H1 (cell line): ENCODE data around the gene ZNF626. TPM values are rescaled to one million over a fixed set of nuclear protein-coding genes. Genes with fewer than 3 reads are reported as not detected.

Source experiments
- CTCF ChIA-PET: fragments of 300-600 bp; sonication (Branson Sonifier 250); formaldehyde crosslinking; loops from one replicate; lab custom pipeline; 2021; ENCODE audit not compliant: partially characterized antibody; lab: Charles Lee
- POLR2A ChIA-PET: fragments of 300-600 bp; sonication (Branson Sonifier 250); formaldehyde crosslinking; loops from one replicate; lab custom pipeline; 2021; ENCODE audit warnings: inconsistent platforms; ENCODE audit not compliant: partially characterized antibody; lab: Charles Lee
- DNase-seq, 2 experiments: peaks; one replicate each; pipeline versions ENCODE4 v3.0.0 to v3.0.0-alpha.2; 2010 to 2022; ENCODE audit warnings: low spot score in 2 of 2, low read depth in 1 of 2, mixed read lengths in 1 of 2
- FAIRE-seq: peaks from 2 replicates; lab custom pipeline; 2011; peaks lifted over from hg19 to GRCh38; lab: Jason Lieb, UNC
- H2AFZ ChIP-seq: 2 replicates; pipeline ENCODE4 v1.8.1; 2012; ENCODE audit warnings: low read length, inconsistent platforms
- H2AK5ac ChIP-seq: 2 replicates; pipeline ENCODE4 v1.6.1; 2013; ENCODE audit warnings: low read depth, low read length
- H2BK120ac ChIP-seq: replicated peaks from 2 replicates; pipeline ENCODE3; 2013; ENCODE audit warnings: low read depth, low read length, inconsistent platforms
- H2BK12ac ChIP-seq: 2 replicates; pipeline ENCODE4 v1.6.1; 2013; ENCODE audit warnings: low read depth, low read length
- H2BK15ac ChIP-seq: 2 replicates; pipeline ENCODE4 v1.6.1; 2013; ENCODE audit warnings: low read length
- H2BK20ac ChIP-seq: 2 replicates; pipeline ENCODE4 v1.6.1; 2013; ENCODE audit warnings: low read length
- H2BK5ac ChIP-seq: 2 replicates; pipeline ENCODE4 v1.6.1; 2013; ENCODE audit warnings: low read depth, low read length
- H3K14ac ChIP-seq: 2 replicates; pipeline ENCODE4 v1.6.1; 2013; ENCODE audit warnings: inconsistent platforms; ENCODE audit not compliant: insufficient read length
- H3K18ac ChIP-seq: 2 replicates; pipeline ENCODE4 v1.6.1; 2013; ENCODE audit warnings: low read length; ENCODE audit errors: extremely low read depth
- H3K23ac ChIP-seq: 2 replicates; pipeline ENCODE4 v1.6.1; 2013; ENCODE audit warnings: inconsistent platforms; ENCODE audit not compliant: insufficient read length
- H3K23me2 ChIP-seq: 2 replicates; pipeline ENCODE4 v1.6.1; 2013; ENCODE audit warnings: low read depth, low read length
- H3K27ac ChIP-seq: 2 replicates; pipeline ENCODE4 v1.6.1; 2011; ENCODE audit warnings: low read depth, low read length, inconsistent platforms
- H3K27me3 ChIP-seq, 4 experiments: replicated peaks in 1 of 4; 1 replicate in 1 of 4; 2 replicates in 3 of 4; pipeline versions ENCODE4 v1.6.1 to v1.8.1; 2011 to 2013; ENCODE audit warnings: low read length in 3 of 4, mild to moderate bottlenecking in 3 of 4, inconsistent platforms in 2 of 4, mixed read lengths in 2 of 4, moderate library complexity in 1 of 4; ENCODE audit not compliant: control insufficient read depth in 3 of 4, insufficient read depth in 3 of 4; ENCODE audit errors: extremely low read depth in 1 of 4
- H3K36me3 ChIP-seq, 4 experiments: 2 replicates each; pipeline versions ENCODE4 v1.6.1 to v1.8.1; 2011 to 2013; ENCODE audit warnings: mild to moderate bottlenecking in 4 of 4, low read length in 3 of 4, moderate library complexity in 2 of 4, control low read depth in 1 of 4, inconsistent platforms in 1 of 4; ENCODE audit not compliant: insufficient read depth in 4 of 4, control insufficient read depth in 2 of 4
- H3K4ac ChIP-seq: replicated peaks from 2 replicates; pipeline ENCODE3; 2013; ENCODE audit warnings: low read length, low read depth, mixed read lengths, inconsistent platforms; ENCODE audit not compliant: insufficient read length
- H3K4me1 ChIP-seq, 4 experiments: replicated peaks in 1 of 4; 1 replicate in 1 of 4; 2 replicates in 3 of 4; pipeline versions ENCODE4 v1.6.1 to v1.8.1; 2011 to 2013; ENCODE audit warnings: low read length in 3 of 4, inconsistent platforms in 2 of 4, mixed read lengths in 1 of 4; ENCODE audit not compliant: insufficient read depth in 4 of 4, control insufficient read depth in 3 of 4
- H3K4me2 ChIP-seq, 2 experiments: 2 replicates each; pipeline versions ENCODE4 v1.6.1 to v1.8.1; 2011 to 2013; ENCODE audit warnings: low read depth in 2 of 2, low read length in 2 of 2, control low read depth in 1 of 2, inconsistent platforms in 1 of 2, mild to moderate bottlenecking in 1 of 2; ENCODE audit not compliant: insufficient read depth in 1 of 2
- H3K4me3 ChIP-seq, 4 experiments: fragments of 200-600, 300-600 bp in 1 of 4; sonication (generic), shearing (Covaris generic), sonication (Bioruptor Twin) in 1 of 4; 2 replicates each; pipeline versions ENCODE4 v1.5.1 to v1.8.1; 2011 to 2016; ENCODE audit warnings: low read length in 4 of 4, low read depth in 3 of 4, control low read depth in 2 of 4, inconsistent platforms in 2 of 4, mild to moderate bottlenecking in 2 of 4, mixed read lengths in 1 of 4, moderate library complexity in 1 of 4; ENCODE audit not compliant: insufficient read depth in 2 of 4; ENCODE audit errors: extremely low read depth in 1 of 4
- H3K56ac ChIP-seq: replicated peaks from 2 replicates; pipeline ENCODE3; 2013; ENCODE audit warnings: low read depth, mild to moderate bottlenecking, mixed read lengths, low read length, inconsistent platforms; ENCODE audit not compliant: insufficient read length
- H3K79me1 ChIP-seq: 2 replicates; pipeline ENCODE4 v1.6.1; 2013; ENCODE audit warnings: low read depth, low read length, control low read depth
- H3K79me2 ChIP-seq, 2 experiments: 2 replicates each; pipeline versions ENCODE4 v1.6.1 to v1.8.1; 2012 to 2013; ENCODE audit warnings: low read length in 2 of 2, mild to moderate bottlenecking in 2 of 2, inconsistent platforms in 1 of 2; ENCODE audit not compliant: insufficient read depth in 2 of 2, control insufficient read depth in 1 of 2
- H3K9ac ChIP-seq, 4 experiments: replicated peaks in 1 of 4; 1 replicate in 1 of 4; 2 replicates in 3 of 4; pipeline versions ENCODE4 v1.6.1 to v1.8.1; 2011 to 2013; ENCODE audit warnings: low read depth in 3 of 4, low read length in 3 of 4, control low read depth in 2 of 4, mild to moderate bottlenecking in 2 of 4, moderate library complexity in 2 of 4, inconsistent platforms in 1 of 4; ENCODE audit errors: extremely low read depth in 1 of 4
- H3K9me3 ChIP-seq, 2 experiments: 2 replicates each; pipeline versions ENCODE4 v1.6.1 to v1.8.1; 2012 to 2013; ENCODE audit warnings: mild to moderate bottlenecking in 2 of 2, moderate library complexity in 2 of 2, control low read depth in 1 of 2, inconsistent platforms in 1 of 2, low read depth in 1 of 2, low read length in 1 of 2, mixed read lengths in 1 of 2; ENCODE audit not compliant: insufficient read depth in 2 of 2
- H4K20me1 ChIP-seq, 2 experiments: replicated peaks in 1 of 2; 2 replicates each; pipeline versions ENCODE3 to v1.8.1; 2011 to 2013; ENCODE audit warnings: inconsistent platforms in 2 of 2, low read length in 2 of 2, mild to moderate bottlenecking in 1 of 2; ENCODE audit not compliant: insufficient read depth in 2 of 2, control insufficient read depth in 1 of 2
- H4K5ac ChIP-seq: 2 replicates; pipeline ENCODE4 v1.6.1; 2013; ENCODE audit warnings: low read length, low read depth, mixed read lengths, inconsistent platforms; ENCODE audit not compliant: insufficient read length
- H4K8ac ChIP-seq: 2 replicates; pipeline ENCODE4 v1.8.0; 2013; ENCODE audit warnings: mild to moderate bottlenecking, moderate library complexity, low read length, inconsistent platforms; ENCODE audit not compliant: insufficient read depth; ENCODE audit errors: extremely low read depth
- H4K91ac ChIP-seq: replicated peaks from 2 replicates; pipeline ENCODE3; 2013; ENCODE audit warnings: low read length, mixed read lengths, inconsistent platforms; ENCODE audit not compliant: insufficient read length
- JUN ChIP-seq: IDR thresholded peaks from 2 replicates; pipeline ENCODE4 v1.6.1; 2011; ENCODE audit warnings: low read depth, mild to moderate bottlenecking, improper control_type of control experiment, low read length
- RAD21 ChIP-seq, 2 experiments: IDR thresholded peaks in 1 of 2; conservative IDR thresholded peaks in 1 of 2; 2 replicates each; pipeline ENCODE4 v1.6.1; 2011; ENCODE audit warnings: low read depth in 2 of 2, low read length in 2 of 2, improper control_type of control experiment in 1 of 2, inconsistent platforms in 1 of 2, mild to moderate bottlenecking in 1 of 2, moderate library complexity in 1 of 2
- SAP30 ChIP-seq: fragments of 300-600 bp; sonication (generic); IDR thresholded peaks from 2 replicates; pipeline ENCODE4 v1.7.1; 2012; ENCODE audit warnings: low read length, moderate library complexity, mild to moderate bottlenecking, inconsistent platforms; ENCODE audit not compliant: insufficient read depth, insufficient replicate concordance
- SP4 ChIP-seq: IDR thresholded peaks from 2 replicates; pipeline ENCODE4 v1.6.1; 2012; ENCODE audit warnings: low read length, inconsistent platforms
- SRF ChIP-seq: IDR thresholded peaks from 2 replicates; pipeline ENCODE4 v1.6.1; 2011; ENCODE audit warnings: mild to moderate bottlenecking, low read depth, low read length, moderate library complexity
- TEAD4 ChIP-seq: IDR thresholded peaks from 2 replicates; pipeline ENCODE4 v1.6.1; 2012; ENCODE audit warnings: low read depth, low read length, inconsistent platforms, mixed read lengths
- WGBS, 2 experiments: shearing (Covaris generic) in 1 of 2; methylation state at CpG; one replicate each; pipeline versions ENCODE4 v1.1.6 to v1.1.7; 2013 to 2015; ENCODE audit warnings: low lambda C conversion rate in 2 of 2, mixed read lengths in 2 of 2, inconsistent platforms in 1 of 2, low coverage in 1 of 2, missing lambda C conversion rate in 1 of 2; ENCODE audit not compliant: insufficient replicate concordance in 2 of 2, insufficient coverage in 1 of 2, insufficient read length in 1 of 2; ENCODE audit errors: extremely low coverage in 1 of 2, missing lambda C conversion rate in 1 of 2; 5-methylcytosine and 5-hydroxymethylcytosine counted together
- polyA plus RNA-seq, 7 experiments: library from polyadenylated mRNA; depleted of rRNA in 3 of 7; stranded (reverse) in 5 of 7; unstranded in 2 of 7; fragments of >200 nt in 5 of 7; fragments of 200-250 nt in 2 of 7; gene quantifications; 1 replicate in 5 of 7; 2 replicates in 1 of 7; 4 replicates in 1 of 7; pipeline versions ENCODE4 v1.2.1 to v1.2.3, GENCODE V29; 2011 to 2013; ENCODE audit warnings: missing spikeins in 2 of 7, mixed read lengths in 2 of 7
- total RNA-seq: library from RNA; stranded (reverse); fragmentation: NEBNext Ultra II Directional; extraction: Animal tissue kit (Norgen Biotek cat#: 25700); gene quantifications from 2 replicates; pipeline ENCODE4 v1.2.1, GENCODE V29; 2021

The ZNF626 gene
- total and polyA plus RNA-seq, 2 of the 8 experiments (the other 6 are each of a cell fraction or from before 2014, with no cell fraction given), result 4.7 to 28.4 TPM

DNA sequence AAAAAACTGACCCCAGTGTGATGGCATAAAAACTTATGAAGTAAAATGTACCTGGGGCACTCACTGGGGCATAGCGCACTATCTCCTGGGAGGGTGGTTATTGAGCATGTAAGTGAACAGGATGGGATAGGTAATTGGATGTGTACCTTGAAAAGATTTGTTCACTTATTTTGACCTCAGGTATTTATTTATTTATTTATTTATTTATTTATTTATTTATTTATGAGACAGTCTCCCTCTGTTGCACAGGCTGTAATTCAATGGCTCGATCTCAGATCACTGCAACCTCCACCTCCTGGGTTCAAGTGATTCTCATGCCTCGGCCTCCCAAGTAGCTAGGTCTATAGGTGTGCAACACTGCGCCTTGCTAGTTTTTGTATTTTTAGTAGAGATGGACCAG, 5.9 kb upstream of the ZNF626 start:
- no peaks in the 10 kb centered on the region for H3K79me1 ChIP-seq
- no peaks in the 10 kb centered on the region for H3K9me3 ChIP-seq
- no peak overlapping the region for H3K4me3 ChIP-seq
- no peak overlapping the region for H3K18ac ChIP-seq
- no peaks in the 10 kb centered on the region for H3K23me2 ChIP-seq
- H2AFZ ChIP-seq, result no peak overlapping the region
- H3K27ac ChIP-seq, result no peak overlapping the region
- DNase-seq (no peak), FAIRE-seq (no peak)
- TF ChIP-seq TEAD4 (no peak), RAD21 (IDR thresholded peaks at IDR 0.05 in 1 of 2, conservative IDR thresholded peaks at IDR 0.05 in 1 of 2; ENCODE audit: low read depth in 2 of 2, low read length in 2 of 2) (no peak), SP4 (no peak), SAP30 (no peak), SRF (no peak), JUN (no peak)
- ChIA-PET POLR2A (no interaction called here), CTCF (no interaction called here)
- H4K20me1 ChIP-seq, result no peaks in the 10 kb centered on the region
- no peak overlapping the region for H2BK20ac ChIP-seq
- no peaks in the 10 kb centered on the region for H3K79me2 ChIP-seq
- 92% methylated on average over 4 of the region's 4 CpGs; no CpG with 5 or more reads in 1 of the 2 experiments for WGBS, 2 experiments
- H2BK12ac ChIP-seq, result no peak overlapping the region
- no peaks in the 10 kb centered on the region for H3K27me3 ChIP-seq
- no peak overlapping the region for H4K91ac ChIP-seq
- no peak overlapping the region for H3K9ac ChIP-seq
- no peaks in the 10 kb centered on the region for H3K36me3 ChIP-seq
- H3K4ac ChIP-seq, result no peak overlapping the region
- no peak overlapping the region for H2BK15ac ChIP-seq
- H3K4me1 ChIP-seq, result peaks cover 0 to 7% (median 2%) of the 10 kb centered on the region in 4 experiments; a peak in 3 of 7 replicates
- no peak overlapping the region for H3K23ac ChIP-seq
- H4K8ac ChIP-seq, result no peak overlapping the region
- no peak overlapping the region for H3K14ac ChIP-seq
- H4K5ac ChIP-seq, result no peak overlapping the region
- H2BK5ac ChIP-seq, result no peak overlapping the region
- H3K56ac ChIP-seq, result no peak overlapping the region
- H2BK120ac ChIP-seq, result no peak overlapping the region
- H3K4me2 ChIP-seq, result no peak overlapping the region
- H2AK5ac ChIP-seq, result no peak overlapping the region
